Skin epidermis (tissue), 12 donors: ENCODE data around the gene TMEM190.
A peak's percentile ranks its signal among the peaks of the same experiment; 100 is the strongest.

Source experiments
- H3K27ac ChIP-seq, 21 experiments: fragments of 200-600 bp; sonication (generic) in 11 of 21; one replicate each; pipeline ENCODE4 v1.5.0; 2020; ENCODE audit warnings: mild to moderate bottlenecking in 3 of 21, inconsistent platforms in 2 of 21, moderate library complexity in 2 of 21
- H3K4me3 ChIP-seq, 7 experiments: fragments of 200-600 bp; sonication (generic) in 2 of 7; one replicate each; pipeline ENCODE4 v1.5.0; 2020; ENCODE audit warnings: inconsistent platforms in 2 of 7, mild to moderate bottlenecking in 2 of 7, moderate library complexity in 1 of 7

Gene TMEM190

GRCh38 chr19:55368106-55368505 lies 8.5 kb upstream of the TMEM190 start:
- Histone ChIP-seq H3K27ac (no peak overlapping the region), H3K4me3 (no peak overlapping the region)

DNA sequence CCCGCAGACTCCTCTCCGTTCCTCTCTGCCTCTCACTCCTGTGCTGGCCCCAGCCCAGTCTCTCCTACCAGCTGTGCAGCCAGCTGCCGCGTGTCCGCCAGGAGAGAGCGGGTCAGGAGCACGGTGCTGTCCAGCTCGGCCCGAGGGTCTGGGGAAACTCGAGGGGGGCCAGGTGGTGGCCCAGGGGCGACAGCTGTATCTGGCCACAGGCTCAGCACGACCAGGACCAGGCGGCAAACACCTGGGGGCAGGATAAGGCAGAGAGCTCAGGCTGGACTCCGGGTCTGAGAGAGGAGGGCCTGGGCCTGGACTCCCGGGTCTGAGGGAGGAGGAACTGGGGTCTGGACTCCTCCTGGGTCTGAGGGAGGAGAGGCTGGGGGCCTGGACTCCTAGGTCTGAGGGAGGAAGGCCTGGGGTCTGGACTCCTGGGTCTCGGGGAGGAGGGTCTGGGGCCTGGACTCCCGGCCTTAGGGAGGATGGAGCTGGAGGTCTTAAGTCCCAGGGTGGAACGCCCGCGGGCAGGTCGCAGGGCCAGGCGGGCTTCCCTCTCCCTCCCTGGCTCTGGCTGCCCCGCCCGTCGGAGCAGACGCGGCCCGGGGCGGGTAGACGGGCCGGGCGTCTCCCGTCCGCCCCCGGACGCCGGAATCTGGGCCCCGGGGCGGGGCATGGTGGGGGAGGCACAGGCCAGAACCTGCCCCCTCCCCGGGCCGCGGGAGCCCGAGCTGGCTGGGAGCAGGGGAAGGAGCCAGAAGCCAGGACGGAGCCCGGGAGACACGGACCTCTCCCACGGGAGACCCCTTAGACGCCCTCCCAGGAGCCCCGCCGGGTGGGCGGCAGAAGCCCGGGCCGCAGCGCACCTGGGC lies 7.7 kb upstream of the TMEM190 start:
- Histone ChIP-seq H3K27ac (peak overlapping the region in 2 of 21 experiments; percentile 7 to 33), H3K4me3 (peak overlapping the region in 6 of 7 experiments; percentile 9 to 38 (median 18))

GRCh38 chr19:55369653-55370304 lies 6.8 kb upstream of the TMEM190 start:
- Histone ChIP-seq H3K27ac (peak overlapping the region in 2 of 21 experiments; percentile 39 to 55), H3K4me3 (peak overlapping the region; percentile 3 to 38 (median 28))

DNA sequence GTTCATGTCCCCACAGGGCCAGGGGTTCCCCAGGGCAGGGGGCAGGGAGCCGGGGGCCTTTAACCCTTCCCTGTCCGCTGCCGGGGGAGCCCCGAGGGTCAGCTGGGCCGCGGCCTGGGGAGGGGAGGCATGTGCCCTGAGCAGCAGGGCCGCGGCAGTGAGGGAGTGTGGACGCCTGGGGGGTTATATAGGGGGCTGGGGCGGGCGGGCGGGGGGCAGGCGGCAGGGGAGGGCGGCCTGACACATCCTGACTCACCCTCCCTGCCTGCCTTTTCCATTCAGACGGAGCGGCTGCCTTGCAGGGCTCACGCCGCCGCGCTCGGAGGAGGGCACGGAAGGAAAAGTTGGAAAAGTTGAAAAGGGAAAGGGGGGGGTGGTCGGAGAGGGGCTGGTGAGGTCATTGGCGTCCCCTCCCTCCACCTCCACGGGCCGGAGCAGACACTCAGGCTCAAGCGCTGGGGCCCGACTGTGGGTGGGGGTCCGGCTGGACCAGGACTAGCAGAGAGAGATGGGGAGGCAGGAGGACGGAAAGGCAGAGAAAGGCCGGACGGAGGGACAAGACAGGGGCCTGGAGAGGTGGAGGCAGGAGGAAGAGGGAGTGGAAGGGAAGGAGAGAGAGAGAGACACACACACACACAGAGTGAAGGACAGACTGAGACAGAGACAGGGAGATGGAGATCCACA lies 6.2 kb upstream of the TMEM190 start, which contains the start of gene IL11:
Gene IL11 (minus strand): TSS at position 159 of the 684 bp plus-strand sequence. CDS start 153 bp downstream, at position 6.
- peak within 1 kb of the TSS; percentile 10 to 38 (median 28) for H3K4me3 ChIP-seq

DNA sequence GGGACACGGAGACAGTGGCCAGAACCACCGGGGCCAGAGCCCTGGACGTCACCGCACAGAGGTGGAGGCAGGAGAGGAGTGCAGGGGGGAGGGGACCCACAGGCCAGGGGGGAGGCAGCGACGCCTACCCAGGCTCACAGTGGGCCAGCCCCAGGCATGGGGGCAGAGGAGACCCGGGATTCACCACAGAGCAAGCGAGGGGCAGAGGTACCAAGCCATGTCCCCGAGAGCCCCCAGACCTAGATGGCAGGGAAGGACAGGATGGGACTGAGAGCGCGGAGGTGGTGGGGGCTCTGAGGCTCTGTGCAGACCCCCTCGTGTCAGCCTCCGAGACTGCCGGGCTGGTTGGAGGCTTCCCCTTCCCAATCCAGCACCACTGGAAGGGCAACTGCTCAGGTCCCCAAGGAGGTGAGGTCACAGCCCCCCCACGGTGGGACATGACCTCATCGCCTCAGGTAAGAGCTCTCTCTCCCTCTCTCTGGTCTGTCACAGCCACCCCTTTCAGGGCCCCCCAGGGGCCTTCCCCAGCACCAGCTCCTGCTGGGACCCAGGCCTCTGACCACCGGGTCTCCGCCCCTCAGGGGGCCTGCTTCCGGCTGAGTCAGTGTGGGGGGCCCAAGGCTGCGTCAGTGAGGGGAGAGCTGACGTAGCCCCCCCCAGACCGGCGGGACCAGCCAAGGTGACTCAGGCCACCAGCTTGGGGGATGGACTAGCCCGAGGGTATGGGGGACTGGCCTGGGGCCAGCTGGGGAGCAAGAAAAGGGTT lies 4.1 kb upstream of the TMEM190 start:
- H3K27ac ChIP-seq = no peak overlapping the region
- no peak overlapping the region for H3K4me3 ChIP-seq

More for the DNA sequence above, 6.2 kb upstream of the TMEM190 start, which contains the start of gene IL11:
- H3K27ac ChIP-seq = peak within 1 kb of the TSS in 3 of 21 experiments; percentile 5 to 55 (median 39)

- H3K27ac ChIP-seq = no peak overlapping the region
- no peak overlapping the region for H3K4me3 ChIP-seq
Observed at GRCh38 chr19:55373306-55373992, 3.2 kb upstream of the TMEM190 start.

GRCh38 chr19:55373993-55374757 lies 2.5 kb upstream of the TMEM190 start:
- H3K27ac ChIP-seq = no peak overlapping the region
- no peak overlapping the region for H3K4me3 ChIP-seq

DNA sequence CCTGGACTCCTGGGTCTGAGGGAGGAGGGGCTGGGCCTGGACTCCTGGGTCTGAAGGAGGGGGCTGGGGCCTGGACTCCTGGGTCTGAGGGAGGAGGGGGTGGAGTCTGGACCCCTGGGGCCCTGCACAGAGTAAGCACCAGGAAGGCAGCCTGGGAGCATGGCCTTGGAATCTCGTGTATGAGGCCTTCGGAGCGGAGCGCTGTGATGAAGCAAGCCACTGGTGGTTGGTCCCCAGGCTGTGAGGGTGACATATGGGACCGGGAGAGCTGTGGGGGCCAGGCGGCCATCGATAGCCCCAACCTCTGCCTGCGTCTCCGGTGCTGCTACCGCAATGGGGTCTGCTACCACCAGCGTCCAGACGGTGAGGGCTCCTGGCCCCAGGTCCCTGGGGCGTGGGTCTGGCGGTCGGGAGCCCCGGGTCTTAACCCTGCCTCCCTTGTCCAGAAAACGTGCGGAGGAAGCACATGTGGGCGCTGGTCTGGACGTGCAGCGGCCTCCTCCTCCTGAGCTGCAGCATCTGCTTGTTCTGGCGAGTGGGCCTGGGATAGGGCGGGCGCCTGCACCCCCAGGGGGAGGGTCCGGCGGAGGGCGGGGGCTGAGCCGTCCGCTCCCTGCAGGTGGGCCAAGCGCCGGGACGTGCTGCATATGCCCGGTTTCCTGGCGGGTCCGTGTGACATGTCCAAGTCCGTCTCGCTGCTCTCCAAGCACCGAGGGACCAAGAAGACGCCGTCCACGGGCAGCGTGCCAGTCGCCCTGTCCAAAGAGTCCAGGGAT lies 918 bp downstream of the TMEM190 start:
- no peak overlapping the region for H3K27ac ChIP-seq
- H3K4me3 ChIP-seq = no peak overlapping the region

DNA sequence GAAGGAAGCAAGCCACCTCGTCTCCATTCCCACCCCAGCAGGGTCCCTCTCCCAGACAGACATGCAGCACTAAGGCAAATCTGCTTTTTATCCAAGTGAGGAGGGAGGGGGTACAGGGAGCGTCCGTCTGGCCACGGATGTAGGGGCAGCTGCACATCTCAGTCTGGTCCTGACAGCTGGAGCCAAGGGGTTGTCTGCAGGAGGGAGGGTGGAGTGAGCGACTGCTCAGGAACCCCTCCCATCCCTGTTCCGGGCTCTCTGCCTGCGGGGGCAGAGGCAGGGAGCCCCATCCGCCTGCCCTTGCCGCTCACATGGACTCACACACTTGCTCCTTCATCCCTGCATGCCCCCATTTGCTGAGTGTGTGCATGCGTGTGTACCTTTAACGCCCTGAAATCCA lies 2.5 kb downstream of the TMEM190 start:
- H3K27ac ChIP-seq = no peak overlapping the region
- no peak overlapping the region for H3K4me3 ChIP-seq

GRCh38 chr19:55382013-55382412 lies 5.4 kb downstream of the TMEM190 start:
- Histone ChIP-seq H3K27ac (no peak overlapping the region), H3K4me3 (no peak overlapping the region)

- Histone ChIP-seq H3K4me3 (no peak overlapping the region), H3K27ac (no peak overlapping the region)
Observed at GRCh38 chr19:55382522-55383054, 6.0 kb downstream of the TMEM190 start.

DNA sequence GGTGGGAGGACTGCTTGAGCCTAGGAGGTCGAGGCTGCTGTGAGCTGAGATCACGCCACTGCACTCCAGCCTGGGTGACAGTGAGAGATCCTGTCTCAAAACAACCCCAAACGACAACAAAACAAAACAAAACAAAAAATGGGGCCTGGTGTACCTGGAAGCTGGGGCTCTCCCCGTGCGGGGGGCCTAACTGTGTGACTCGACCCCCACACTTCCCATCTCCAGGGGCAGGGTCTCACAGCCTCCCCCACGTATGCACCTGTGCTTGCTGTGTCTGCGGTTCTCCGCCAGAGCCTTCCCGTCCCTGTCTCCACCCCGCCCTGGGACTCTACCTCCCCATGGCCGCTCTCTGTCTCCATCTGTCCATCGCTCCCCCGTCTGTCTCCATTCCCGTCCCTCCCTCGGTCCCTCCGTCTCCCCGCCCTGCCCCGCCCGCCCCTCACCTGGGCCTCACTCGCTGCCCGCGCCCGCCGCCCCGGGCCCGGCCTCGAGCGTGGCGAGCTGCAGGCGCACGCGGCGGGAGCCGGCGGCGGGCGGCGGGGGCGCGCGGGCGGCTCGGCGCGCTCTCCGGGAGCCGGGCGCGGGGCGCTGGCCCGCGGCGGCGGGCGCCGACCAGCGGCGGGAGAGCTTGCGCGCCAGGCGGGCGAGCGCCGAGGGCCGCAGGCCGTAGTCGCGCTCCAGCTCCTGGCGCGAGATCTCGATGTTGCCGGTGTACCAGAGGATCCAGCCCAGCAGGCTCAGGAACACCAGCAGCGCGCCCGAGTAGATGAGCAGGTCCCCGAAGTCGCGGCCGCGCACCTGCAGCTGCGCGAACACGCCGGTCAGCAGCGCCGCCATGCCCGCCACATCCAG lies 6.9 kb downstream of the TMEM190 start:
- peak overlapping the region; percentile 37 to 98 (median 96) for H3K4me3 ChIP-seq
- H3K27ac ChIP-seq = peak overlapping the region in 18 of 21 experiments; percentile 3 to 95 (median 91)

GRCh38 chr19:55384131-55384919 lies 7.7 kb downstream of the TMEM190 start, which contains the start of gene TMEM238:
TSS of gene TMEM238 (minus strand) at chr19:55384292. CDS start at chr19:55384259, 33 bp downstream.
- Histone ChIP-seq H3K4me3 (peak within 1 kb of the TSS; percentile 69 to 98 (median 96)), H3K27ac (peak within 1 kb of the TSS; percentile 3 to 95 (median 92))

DNA sequence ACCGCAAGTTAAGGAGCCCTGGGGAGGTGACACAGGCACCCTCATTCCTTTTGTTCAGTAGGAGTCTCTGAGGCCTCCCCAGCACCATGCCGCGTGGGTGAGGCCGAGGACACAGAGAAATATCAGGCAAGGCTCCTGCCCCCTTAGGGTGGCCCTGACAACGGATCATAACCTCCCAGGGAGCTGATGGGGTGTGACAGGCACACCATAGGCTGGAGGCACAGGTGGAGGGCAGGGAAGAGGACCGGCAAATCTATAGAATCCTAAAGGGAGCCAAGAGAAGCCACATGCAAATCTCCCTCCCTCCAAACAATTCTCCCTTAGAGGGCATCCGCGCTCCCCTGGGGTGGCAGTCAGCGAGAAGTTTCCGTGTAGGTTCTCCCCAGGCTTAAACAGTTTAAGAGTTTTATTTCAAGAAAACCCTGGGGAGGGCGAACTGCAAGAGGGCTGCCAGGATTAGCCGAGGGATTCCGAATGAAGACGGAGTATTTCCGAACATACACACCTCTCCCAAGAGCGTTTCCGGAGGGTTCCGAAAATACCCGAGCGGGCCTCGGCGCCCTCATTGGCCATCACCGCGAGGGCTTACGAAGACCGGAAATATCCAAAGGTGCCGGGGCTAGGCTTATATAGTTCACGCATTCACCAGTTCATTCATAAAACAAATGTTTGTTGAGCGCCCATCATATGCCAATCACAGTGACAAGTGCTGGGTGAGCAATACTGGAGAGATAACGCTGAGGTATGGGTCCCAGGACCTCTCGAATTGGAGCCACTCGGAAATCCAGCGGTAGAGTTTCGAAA lies 8.5 kb downstream of the TMEM190 start:
- Histone ChIP-seq H3K27ac (peak overlapping the region in 20 of 21 experiments; percentile 61 to 95 (median 92)), H3K4me3 (peak overlapping the region; percentile 69 to 98 (median 96))
